Right lobe of liver (tissue), 4 donors: ENCODE measurements around the gene MTCL3.

ENCODE experiments used
- CTCF ChIP-seq, 4 donors: fragments of 200-600 bp in 3 of 4; fragments of 450-650 bp in 1 of 4; IDR thresholded peaks; one replicate each; pipeline versions ENCODE4 v1.5.1 to v1.8.0; 2016 to 2022; ENCODE audit warnings: antibody characterized with exemption in 4 of 4, mild to moderate bottlenecking in 2 of 4
- POLR2A ChIP-seq: fragments of 450-650 bp; IDR thresholded peaks from one replicate; pipeline ENCODE4 v1.6.1; 2017; ENCODE audit warnings: antibody characterized with exemption, mild to moderate bottlenecking
- donor health status: DM: no; HTN: no; CAD: no.
- donor health status: DM: no; HTN: no; CAD: no.
- donor health status: DM: no; HTN: yes; CAD: no.

- TF ChIP-seq CTCF (IDR thresholded peaks at IDR 0.05) (no peak), POLR2A (no peak)
Observed at GRCh38 chr6:127463056-127463455, 56.1 kb downstream of the MTCL3 start.
